Naive thymus-derived CD4-positive, alpha-beta T cell (primary cell): ENCODE measurements around the gene RNF4. TPM values are rescaled to one million over a fixed set of nuclear protein-coding genes. Genes with fewer than 3 reads are reported as not detected.

Experiments
- ATAC-seq: fragments of 150-1000 bp; cut with Tn5 transposase; 2 replicates; pipeline ENCODE4 v1.10.0; 2021; ENCODE audit warnings: mild to moderate bottlenecking, moderate library complexity
- CTCF ChIA-PET: fragments of 350-600 bp; sonication (Branson Sonifier 250); formaldehyde crosslinking; loops from one replicate; lab custom pipeline; 2021; ENCODE audit warnings: antibody characterized with exemption; lab: Charles Lee
- POLR2A ChIA-PET: fragments of 350-600 bp; sonication (Branson Sonifier 250); formaldehyde crosslinking; loops from one replicate; lab custom pipeline; 2021; ENCODE audit warnings: antibody characterized with exemption, inconsistent platforms; lab: Charles Lee
- DNase-seq, 9 donors: peaks; one replicate each; pipeline versions ENCODE4 v3.0.0 to v3.0.0-alpha.2; 2020 to 2022; ENCODE audit warnings: mixed read lengths in 1 of 9
- H3K27ac ChIP-seq: one replicate; pipeline ENCODE4 v1.7.0; 2013; ENCODE audit warnings: mild to moderate bottlenecking, low read depth, low read length, moderate library complexity
- H3K27me3 ChIP-seq, 2 donors: one replicate each; pipeline ENCODE4 v1.7.0; 2013; ENCODE audit warnings: low read length in 2 of 2, mild to moderate bottlenecking in 2 of 2, moderate library complexity in 2 of 2; ENCODE audit not compliant: control insufficient read depth in 2 of 2, insufficient read depth in 2 of 2
- H3K36me3 ChIP-seq, 3 experiments: 1 replicate in 2 of 3; 2 replicates in 1 of 3; pipeline ENCODE4 v1.7.0; 2013; ENCODE audit warnings: low read length in 3 of 3, mild to moderate bottlenecking in 3 of 3, moderate library complexity in 1 of 3; ENCODE audit not compliant: insufficient read depth in 3 of 3, control insufficient read depth in 2 of 3
- H3K4me1 ChIP-seq, 2 donors: one replicate each; pipeline ENCODE4 v1.7.0; 2013; ENCODE audit warnings: low read length in 2 of 2, mild to moderate bottlenecking in 2 of 2, moderate library complexity in 1 of 2; ENCODE audit not compliant: control insufficient read depth in 2 of 2, insufficient read depth in 2 of 2
- H3K4me3 ChIP-seq: 2 replicates; pipeline ENCODE4 v1.7.0; 2013; ENCODE audit warnings: mild to moderate bottlenecking, low read length
- H3K9me3 ChIP-seq, 3 experiments: 1 replicate in 2 of 3; 2 replicates in 1 of 3; pipeline ENCODE4 v1.7.0; 2013; ENCODE audit warnings: low read length in 3 of 3; ENCODE audit not compliant: control insufficient read depth in 2 of 3
- H3K27ac Mint-ChIP-seq, 9 donors: one replicate each; pipeline ENCODE4 v1.8.0; 2020 to 2022; ENCODE audit warnings: mixed read lengths in 9 of 9, mild to moderate bottlenecking in 8 of 9, moderate library complexity in 5 of 9, inconsistent platforms in 2 of 9
- H3K27me3 Mint-ChIP-seq, 5 donors: one replicate each; pipeline ENCODE4 v1.8.0; 2021 to 2022; ENCODE audit warnings: mixed read lengths in 5 of 5, mild to moderate bottlenecking in 1 of 5
- H3K36me3 Mint-ChIP-seq, 5 donors: one replicate each; pipeline ENCODE4 v1.8.0; 2020 to 2022; ENCODE audit warnings: mixed read lengths in 5 of 5, mild to moderate bottlenecking in 3 of 5, inconsistent platforms in 1 of 5
- H3K4me1 Mint-ChIP-seq, 7 donors: one replicate each; pipeline ENCODE4 v1.8.0; 2020 to 2022; ENCODE audit warnings: mixed read lengths in 7 of 7, mild to moderate bottlenecking in 3 of 7, inconsistent platforms in 1 of 7
- H3K4me3 Mint-ChIP-seq, 10 donors: one replicate each; pipeline ENCODE4 v1.8.0; 2020 to 2022; ENCODE audit warnings: mild to moderate bottlenecking in 10 of 10, mixed read lengths in 10 of 10, moderate library complexity in 6 of 10, inconsistent platforms in 2 of 10
- H3K9me3 Mint-ChIP-seq, 11 donors: one replicate each; pipeline ENCODE4 v1.8.0; 2020 to 2022; ENCODE audit warnings: mixed read lengths in 11 of 11, mild to moderate bottlenecking in 4 of 11, inconsistent platforms in 1 of 11, moderate library complexity in 1 of 11
- intact Hi-C, 2 donors: fragments of 100-400 bp; cut with micrococcal nuclease; formaldehyde crosslinking; loops; one replicate each; pipeline ENCODE4 v1.15.1; 2023
- polyA plus RNA-seq, 2 donors: library from polyadenylated mRNA; unstranded; fragments of 300-500 nt; fragmentation: Illumina TruSeq; gene quantifications; one replicate each; pipeline ENCODE4 v1.2.3, GENCODE V29; 2021
- total RNA-seq, 6 experiments: library from RNA in 5 of 6; stranded (reverse) in 5 of 6; gene quantifications; 1 replicate in 5 of 6; 2 replicates in 1 of 6; pipeline ENCODE4 v1.2.3 and lab custom pipeline; 2021 to 2026

The RNF4 gene
- total and polyA plus RNA-seq, 7 experiments from 2014 or later, result 69.4 to 101 (median 91.8) TPM

DNA sequence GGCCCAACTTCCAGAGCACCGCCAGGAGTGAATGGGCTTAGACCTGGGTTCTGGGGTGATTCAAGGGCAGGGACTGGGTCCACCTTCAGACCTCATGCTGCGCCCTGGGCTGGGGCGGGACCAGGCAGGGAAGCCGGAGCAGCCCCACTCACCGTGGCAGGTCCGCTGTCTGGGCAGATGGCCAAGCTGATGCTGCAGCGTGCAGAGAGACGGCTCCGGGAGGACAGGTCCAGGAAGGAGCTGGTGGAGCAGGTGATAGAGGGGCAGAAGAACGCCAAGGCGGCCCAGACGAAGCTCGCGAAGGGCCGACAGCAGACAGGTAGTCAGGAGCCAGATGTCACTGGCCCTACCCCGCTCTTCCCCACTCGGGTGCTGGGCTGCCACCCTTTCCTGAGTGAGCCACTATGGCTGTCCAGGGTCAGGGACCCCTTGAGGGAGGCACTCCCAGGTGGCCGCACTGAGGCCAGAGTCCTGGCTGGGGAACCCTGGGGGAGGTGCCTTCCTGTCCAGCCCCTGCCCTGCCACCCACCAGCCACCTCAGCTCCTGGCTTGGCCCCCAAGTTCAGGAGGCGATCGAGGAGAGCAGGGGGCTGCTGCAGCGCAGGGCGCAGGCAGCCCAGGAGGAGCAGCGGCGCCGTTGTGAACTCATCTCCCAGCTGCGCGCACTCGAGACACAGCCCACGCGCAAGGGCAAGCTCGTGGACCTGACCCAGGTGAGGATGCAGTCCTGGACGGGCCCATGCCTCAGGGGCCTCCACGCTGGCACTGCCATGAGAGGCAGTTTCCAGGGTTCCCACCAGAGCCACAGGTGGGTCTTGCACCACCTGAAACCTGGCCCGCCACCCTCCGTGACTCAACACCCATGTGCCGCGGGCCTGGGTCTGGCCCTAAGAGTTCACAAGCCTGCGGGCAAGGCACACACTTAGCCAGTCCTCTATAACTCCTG lies 10.1 kb upstream of the RNF4 start:
- Mint-ChIP-seq H3K27me3 (peaks cover 0 to 36% (median 7%) of the 10 kb centered on the region in 5 donors), H3K4me1 (peaks cover 6 to 16% (median 9%) of the 10 kb centered on the region in 7 donors), H3K9me3 (no peaks in the 10 kb centered on the region), H3K36me3 (no peaks in the 10 kb centered on the region), H3K4me3 (peak overlapping the region in 1 of 10 donors; percentile 38), H3K27ac (no peak overlapping the region)
- Histone ChIP-seq H3K27ac (no peak overlapping the region), H3K9me3 (no peaks in the 10 kb centered on the region), H3K27me3 (no peaks in the 10 kb centered on the region), H3K36me3 (no peaks in the 10 kb centered on the region), H3K4me3 (no peak overlapping the region), H3K4me1 (peaks cover 0 to 5% of the 10 kb centered on the region in 2 donors)
- ATAC-seq (no peak), DNase-seq (no peak)
- intact Hi-C loops, result no loop called here
- CTCF ChIA-PET, result interaction anchor here (0.5 kb wide), 1 partner anchor 47 kb away, joined by 7 read pairs; no protein-coding TSS in a partner anchor
- POLR2A ChIA-PET, result interaction anchor here (0.6 to 1.5 kb wide), 2 partner anchors 10 to 15 kb away, joined by 4 to 5 read pairs; partner anchors contain the start of gene RNF4

DNA sequence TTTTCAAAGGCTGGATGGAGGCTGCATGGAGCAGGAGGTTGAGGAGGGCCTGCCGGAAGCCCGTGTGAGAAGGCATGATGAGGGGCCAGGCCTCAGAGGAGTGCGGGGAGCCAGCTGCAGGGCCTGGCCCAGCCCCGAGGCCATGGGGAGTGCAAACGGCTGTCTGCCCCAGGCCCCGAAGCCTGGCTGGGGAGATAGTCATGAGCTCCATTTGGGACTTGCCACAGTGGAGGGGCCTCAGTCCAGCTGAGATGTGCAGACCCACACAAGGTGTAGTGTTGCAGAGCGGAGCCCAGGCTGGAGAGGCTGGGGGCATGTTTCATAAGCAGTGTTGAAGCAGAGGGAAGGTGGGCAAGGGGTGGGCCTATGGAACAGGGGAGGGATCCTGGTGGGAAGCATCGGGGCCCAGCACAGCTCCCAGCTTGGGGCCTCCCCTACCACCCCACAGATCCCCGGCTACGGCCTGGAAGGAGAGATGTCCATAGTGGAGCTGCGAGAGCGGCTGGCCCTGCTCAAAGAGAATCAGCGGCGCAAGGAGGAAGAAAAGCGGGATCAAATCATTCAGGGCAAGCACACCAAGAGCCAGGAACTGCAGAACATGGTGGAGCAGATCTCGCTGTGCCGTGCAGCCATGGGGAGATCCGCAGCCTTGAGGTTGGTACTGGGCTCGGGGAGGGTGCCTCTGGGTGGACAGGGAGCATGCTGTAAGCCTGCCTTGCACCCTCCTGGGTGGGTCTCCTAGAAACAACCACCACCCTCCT lies 9.1 kb upstream of the RNF4 start:
- intact Hi-C loops, result no loop called here
- Mint-ChIP-seq H3K27me3 (peaks cover 0 to 38% (median 7%) of the 10 kb centered on the region in 5 donors), H3K4me1 (peaks cover 6 to 16% (median 10%) of the 10 kb centered on the region in 7 donors), H3K9me3 (no peaks in the 10 kb centered on the region), H3K4me3 (peak overlapping the region in 2 of 10 donors; percentile 12 to 38), H3K27ac (peak overlapping the region in 1 of 9 donors; percentile 25), H3K36me3 (no peaks in the 10 kb centered on the region)
- no peak overlapping the region for H3K4me3 ChIP-seq
- ChIA-PET CTCF (interaction anchor here (0.5 kb wide), 1 partner anchor 46 kb away, joined by 7 read pairs; no protein-coding TSS in a partner anchor), POLR2A (interaction anchor here (0.6 to 1.5 kb wide), 2 partner anchors 9 to 14 kb away, joined by 4 to 5 read pairs; partner anchors contain the start of gene RNF4)
- H3K4me1 ChIP-seq, result peaks cover 0 to 5% of the 10 kb centered on the region in 2 donors
- H3K36me3 ChIP-seq, result no peaks in the 10 kb centered on the region
- no peak overlapping the region for H3K27ac ChIP-seq
- no peak for DNase-seq
- no peak for ATAC-seq
- H3K9me3 ChIP-seq, result no peaks in the 10 kb centered on the region
- H3K27me3 ChIP-seq, result no peaks in the 10 kb centered on the region

DNA sequence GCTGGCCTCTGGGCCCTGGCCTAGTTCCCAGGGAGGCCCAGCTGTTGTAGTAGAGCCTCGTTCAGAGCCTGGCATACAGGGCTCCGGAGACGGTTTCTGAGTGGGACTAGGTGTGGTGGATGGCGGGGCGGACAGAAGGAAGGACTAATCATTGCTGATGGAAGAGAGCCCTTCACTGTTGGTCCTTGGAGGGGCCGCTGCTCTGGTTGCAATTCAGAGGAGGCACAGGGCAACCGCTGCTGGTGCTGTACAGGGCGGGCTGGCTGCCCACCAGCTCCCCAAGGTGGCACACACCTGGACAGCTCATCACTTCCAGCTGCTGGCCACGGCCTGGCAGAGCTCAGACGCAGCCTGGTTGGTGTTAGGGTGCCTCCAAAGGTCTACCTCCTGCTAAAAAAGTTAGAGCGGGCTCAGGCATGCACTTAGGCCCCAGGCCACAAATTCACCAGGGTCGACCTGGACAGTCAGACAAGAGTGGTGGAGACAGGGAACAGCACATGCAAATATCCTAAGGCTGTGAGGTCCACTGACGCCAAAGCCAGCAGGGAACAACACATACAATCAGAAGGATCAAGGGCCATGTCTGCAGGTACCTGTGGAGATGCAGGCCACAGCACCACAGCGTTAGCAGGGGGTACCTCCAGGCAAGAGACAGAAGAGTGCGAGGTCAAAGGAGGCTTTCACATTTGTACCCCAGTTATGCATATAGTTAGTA lies 7.5 kb upstream of the RNF4 start:
- H3K4me1 Mint-ChIP-seq, result peaks cover 6 to 16% (median 10%) of the 10 kb centered on the region in 7 donors
- Histone ChIP-seq H3K4me3 (no peak overlapping the region), H3K36me3 (no peaks in the 10 kb centered on the region), H3K4me1 (peaks cover 0 to 5% of the 10 kb centered on the region in 2 donors), H3K27me3 (no peaks in the 10 kb centered on the region), H3K9me3 (no peaks in the 10 kb centered on the region), H3K27ac (no peak overlapping the region)
- H3K4me3 Mint-ChIP-seq, result peak overlapping the region; percentile 65 to 85 (median 80)
- peaks cover 0 to 38% (median 7%) of the 10 kb centered on the region in 5 donors for H3K27me3 Mint-ChIP-seq
- ChIA-PET CTCF (interaction anchor here (0.6 to 1.8 kb wide), 4 partner anchors 57 to 241 kb away, joined by 3 to 12 read pairs (median 4); no protein-coding TSS in a partner anchor), POLR2A (no interaction called here)
- ATAC-seq (no peak), DNase-seq (no peak)
- no peaks in the 10 kb centered on the region for H3K36me3 Mint-ChIP-seq
- peak overlapping the region in 1 of 9 donors; percentile 45 for H3K27ac Mint-ChIP-seq
- no peaks in the 10 kb centered on the region for H3K9me3 Mint-ChIP-seq
- intact Hi-C loops, result no loop called here

DNA sequence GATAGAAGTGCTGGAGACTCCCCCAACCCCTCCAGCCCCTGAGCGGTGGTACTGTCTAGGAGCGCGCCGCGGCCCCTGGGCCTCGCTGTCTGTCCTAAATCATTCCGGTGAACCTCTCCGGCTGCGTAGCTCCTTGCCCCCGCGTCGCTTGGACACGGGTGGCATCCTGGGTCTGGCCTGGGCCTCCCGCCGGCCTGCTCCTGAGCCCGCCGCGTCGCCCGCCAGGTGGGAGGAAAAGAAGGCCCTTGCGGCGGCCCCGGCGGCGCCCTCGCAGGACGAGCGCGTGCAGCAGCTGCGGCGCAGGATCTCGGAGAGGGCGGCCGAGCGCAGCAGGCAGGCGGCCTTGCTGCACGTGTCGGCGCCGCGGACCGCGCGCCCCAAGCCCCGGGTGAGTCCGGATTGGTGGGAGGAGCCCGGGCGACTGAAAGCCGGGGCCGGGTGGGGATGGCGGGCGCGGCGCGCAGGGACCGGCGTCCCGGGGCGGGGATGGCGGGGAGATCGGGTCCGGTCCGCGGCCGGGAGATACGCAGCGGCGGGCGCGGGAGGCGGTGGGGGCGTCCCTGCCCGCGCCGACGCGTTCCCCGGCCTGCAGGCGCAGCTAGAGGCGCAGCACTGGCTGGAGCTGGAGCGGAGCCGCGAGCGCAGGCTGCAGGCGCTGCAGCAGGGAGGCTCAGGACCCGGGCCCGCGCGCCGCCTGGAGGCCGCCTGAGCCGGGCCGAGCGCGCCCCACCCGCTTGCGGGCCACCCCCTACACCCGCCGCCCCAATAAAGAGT lies 6.5 kb upstream of the RNF4 start:
- Mint-ChIP-seq H3K27ac (peak overlapping the region in 2 of 9 donors; percentile 14 to 45), H3K27me3 (peaks cover 0 to 38% (median 7%) of the 10 kb centered on the region in 5 donors), H3K9me3 (no peaks in the 10 kb centered on the region), H3K4me1 (peaks cover 6 to 21% (median 16%) of the 10 kb centered on the region in 7 donors), H3K36me3 (no peaks in the 10 kb centered on the region), H3K4me3 (peak overlapping the region; percentile 65 to 87 (median 81))
- DNase-seq (peak; percentile 42 to 76 (median 66)), ATAC-seq (peak; percentile 97)
- Histone ChIP-seq H3K4me1 (peaks cover 0 to 5% of the 10 kb centered on the region in 2 donors), H3K4me3 (peak overlapping the region; percentile 44), H3K9me3 (no peaks in the 10 kb centered on the region), H3K27ac (peak overlapping the region; percentile 41), H3K36me3 (no peaks in the 10 kb centered on the region), H3K27me3 (no peaks in the 10 kb centered on the region)
- POLR2A ChIA-PET, result interaction anchor here (1.0 kb wide), 1 partner anchor 75 kb away, joined by 4 read pairs; no protein-coding TSS in a partner anchor
- intact Hi-C loops, result loop anchor here (1.0 to 2.0 kb wide), 6 partner anchors 22 to 242 kb away; partner anchors contain the start of genes CFAP99 (in 1 of the 2), MXD4 (in 1 of the 2) and ZFYVE28 (in 1 of the 2)
- CTCF ChIA-PET, result interaction anchor here (0.6 to 1.8 kb wide), 5 partner anchors 23 to 242 kb away, joined by 3 to 12 read pairs (median 3); no protein-coding TSS in a partner anchor

DNA sequence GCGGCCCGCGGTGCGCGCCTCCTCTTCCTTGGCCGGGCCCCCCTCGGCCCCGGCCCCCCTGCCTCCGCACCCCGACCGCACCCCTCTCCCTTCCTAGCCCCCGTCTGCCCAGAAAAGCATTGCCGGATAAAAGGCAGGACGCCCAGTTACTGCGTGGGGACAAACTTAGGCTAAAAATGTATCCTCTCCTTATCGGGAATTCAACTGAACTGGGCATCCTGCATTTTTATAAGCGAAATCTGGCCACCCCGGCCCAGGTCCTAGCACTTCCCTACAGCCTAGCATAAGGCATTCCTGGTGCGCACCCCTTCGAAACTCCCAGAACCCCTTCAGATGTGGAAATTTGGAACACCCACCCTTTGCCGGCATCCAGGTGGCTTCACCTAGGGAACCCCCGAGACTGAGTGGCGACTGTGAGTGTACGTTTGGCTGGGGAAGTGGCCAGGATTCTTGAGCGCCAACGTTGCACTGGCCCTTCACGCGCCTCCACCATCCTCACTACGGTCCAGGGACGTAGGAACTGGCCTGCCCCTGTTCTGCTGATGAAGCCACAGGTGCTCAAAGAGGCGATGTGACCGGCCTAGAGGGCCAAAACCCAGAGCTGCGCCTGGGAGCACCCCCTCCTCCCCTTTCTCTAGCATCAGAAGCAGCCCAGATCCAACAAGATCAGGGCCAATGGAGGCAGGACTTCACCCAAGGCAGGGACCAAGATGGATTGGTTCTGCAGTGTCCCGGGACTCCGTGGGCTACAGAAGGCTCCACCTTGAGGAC lies 5.7 kb upstream of the RNF4 start:
- Mint-ChIP-seq H3K4me3 (peak overlapping the region; percentile 36 to 85 (median 68)), H3K27me3 (peaks cover 0 to 35% (median 7%) of the 10 kb centered on the region in 5 donors), H3K4me1 (peaks cover 13 to 28% (median 21%) of the 10 kb centered on the region in 7 donors), H3K36me3 (no peaks in the 10 kb centered on the region), H3K9me3 (no peaks in the 10 kb centered on the region), H3K27ac (peak overlapping the region in 1 of 9 donors; percentile 67)
- ATAC-seq, result no peak
- Histone ChIP-seq H3K27ac (no peak overlapping the region), H3K9me3 (no peaks in the 10 kb centered on the region), H3K4me1 (peaks cover 5 to 12% of the 10 kb centered on the region in 2 donors), H3K4me3 (no peak overlapping the region), H3K36me3 (no peaks in the 10 kb centered on the region), H3K27me3 (no peaks in the 10 kb centered on the region)
- intact Hi-C loops, result loop anchor here (1.0 to 2.0 kb wide), 6 partner anchors 22 to 243 kb away; partner anchors contain the start of genes CFAP99 (in 1 of the 2), MXD4 (in 1 of the 2) and ZFYVE28 (in 1 of the 2)
- DNase-seq, result no peak
- ChIA-PET CTCF (interaction anchor here (1.0 to 1.8 kb wide), 3 partner anchors 22 to 243 kb away, joined by 3 to 12 read pairs (median 3); no protein-coding TSS in a partner anchor), POLR2A (interaction anchor here (1.0 kb wide), 1 partner anchor 74 kb away, joined by 4 read pairs; no protein-coding TSS in a partner anchor)
